ENCODE measurements around the gene GUCA2A.

- TF ChIP-seq CEBPB (IDR thresholded peaks at IDR 0.05; ENCODE audit: low read depth, low read length) (no peak), CTCF (conservative IDR thresholded peaks at IDR 0.05; ENCODE audit: low read depth, low read length) (no peak), CHD1 (IDR thresholded peaks at IDR 0.05; ENCODE audit: low read depth, low read length) (no peak), POLR2A (IDR thresholded peaks at IDR 0.05; ENCODE audit: low read depth, low read length) (no peak), BHLHE40 (IDR thresholded peaks at IDR 0.05; ENCODE audit: low read depth, low read length) (no peak)
Measured at GRCh38 chr1:42158189-42158588, 6.4 kb downstream of the GUCA2A start.

Data from IMR-90 (cell line).